GM04504 (cell line): ENCODE data around the gene CA4.

Experiments
- DNase-seq: peaks from one replicate; pipeline ENCODE4 v3.0.0-alpha.2; 2012; ENCODE audit warnings: low read depth

CA4 gene

GRCh38 chr17:60155815-60156214 is 6.0 kb downstream of the CA4 start:
- DNase-seq: no peak

GRCh38 chr17:60156746-60157145 is 7.0 kb downstream of the CA4 start:
- no peak for DNase-seq

- DNase-seq: no peak
Measured at GRCh38 chr17:60157487-60158040, 7.8 kb downstream of the CA4 start.

GRCh38 chr17:60158751-60159478 is 9.1 kb downstream of the CA4 start:
- DNase-seq: no peak

GRCh38 chr17:60159479-60159866 is 9.7 kb downstream of the CA4 start:
- DNase-seq: no peak

GRCh38 chr17:60160829-60161501 is 11.2 kb downstream of the CA4 start:
- DNase-seq: no peak

GRCh38 chr17:60161598-60162330 is 12.0 kb downstream of the CA4 start:
- DNase-seq: no peak

- no peak for DNase-seq
Measured at GRCh38 chr17:60163108-60163784, 13.5 kb downstream of the CA4 start.

GRCh38 chr17:60164164-60164563 is 14.4 kb downstream of the CA4 start:
- DNase-seq: no peak

- no peak for DNase-seq
Measured at GRCh38 chr17:60164697-60165096, 14.9 kb downstream of the CA4 start.

GRCh38 chr17:60165223-60165622 is 15.4 kb downstream of the CA4 start:
- DNase-seq: no peak

- no peak for DNase-seq
Measured at GRCh38 chr17:60165971-60166370, 16.2 kb downstream of the CA4 start.

- no peak for DNase-seq
Measured at GRCh38 chr17:60167065-60167741, 17.4 kb downstream of the CA4 start.

GRCh38 chr17:60168654-60169053 is 18.9 kb downstream of the CA4 start:
- DNase-seq: no peak

GRCh38 chr17:60169921-60170817 is 20.4 kb downstream of the CA4 start:
- no peak for DNase-seq

GRCh38 chr17:60170835-60171752 is 21.3 kb downstream of the CA4 start:
- no peak for DNase-seq

- DNase-seq: no peak
Measured at GRCh38 chr17:60171753-60172079, 21.9 kb downstream of the CA4 start.

- DNase-seq: peak; percentile 48
Measured at GRCh38 chr17:60173304-60173819, 23.6 kb downstream of the CA4 start.

GRCh38 chr17:60174035-60174434 is 24.3 kb downstream of the CA4 start:
- DNase-seq: no peak
